ENCODE results near the gene CPOX.

GRCh38 chr3:98536456-98537017, 56.9 kb downstream of the CPOX start:
- TF ChIP-seq CTCF (IDR thresholded peaks at IDR 0.05; ENCODE audit: insufficient read depth, low read length) = no peak
- TF ChIP-seq POLR2AphosphoS5 (IDR thresholded peaks at IDR 0.05; ENCODE audit: low read depth) = no peak

Measured in HL-60 (cell line).